GM18909 (cell line): ENCODE results near the gene ADGRL2.
"Not testable (repeated sequence)": the region's sequence is repeated elsewhere in the genome, so short reads cannot be mapped to it uniquely, and the experiment has no call there.

Experiments
- ATAC-seq: cut with Tn5 transposase; IDR thresholded peaks from one replicate; pipeline ENCODE4 v1.9.1; 2021; ENCODE audit warnings: mild to moderate bottlenecking; ENCODE audit not compliant: unreplicated experiment, poor library complexity

The ADGRL2 gene

DNA sequence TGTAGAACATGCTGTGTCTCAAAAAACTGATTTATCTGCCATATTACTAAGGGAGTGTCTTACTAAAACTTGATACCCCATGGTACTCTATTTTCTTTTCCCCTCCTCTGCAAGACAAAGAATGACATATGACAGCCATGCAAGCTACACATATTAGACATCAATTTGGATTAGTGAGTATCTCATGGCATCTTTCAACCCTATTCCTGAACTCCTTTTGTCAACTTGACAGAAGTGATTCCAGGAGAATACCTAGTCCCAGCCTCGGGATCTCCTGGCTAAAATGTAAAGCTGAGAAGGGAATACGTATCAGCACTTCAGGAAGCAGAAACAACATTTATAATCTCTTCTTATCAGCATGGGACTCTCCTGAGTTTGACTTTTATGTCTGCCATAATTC is 43.7 kb downstream of the ADGRL2 start:
- no peak for ATAC-seq

DNA sequence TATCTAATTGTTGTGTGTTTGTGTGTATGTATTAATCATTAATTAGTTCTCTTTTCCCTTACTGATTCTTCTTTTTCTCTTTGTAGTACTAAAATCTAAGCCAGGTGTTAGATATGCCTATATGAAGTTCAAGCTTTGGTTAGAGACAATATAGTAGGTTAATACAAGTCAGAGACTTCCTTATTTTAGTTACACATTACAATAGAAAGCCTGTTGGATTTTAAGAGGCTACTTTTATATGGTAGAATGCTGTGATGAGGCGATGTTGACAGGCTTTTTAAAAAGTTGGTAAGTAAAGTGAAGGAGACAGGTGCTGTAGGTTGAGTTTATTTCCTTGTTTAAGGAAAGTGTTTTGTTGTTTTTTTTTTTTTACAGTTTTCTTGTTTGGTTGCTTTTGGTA is 45.9 kb downstream of the ADGRL2 start:
- no peak for ATAC-seq

- ATAC-seq: no peak
Measured at GRCh38 chr1:81847063-81847462, 46.3 kb downstream of the ADGRL2 start.

GRCh38 chr1:81848880-81849682 is 48.3 kb downstream of the ADGRL2 start:
- ATAC-seq: no peak

DNA sequence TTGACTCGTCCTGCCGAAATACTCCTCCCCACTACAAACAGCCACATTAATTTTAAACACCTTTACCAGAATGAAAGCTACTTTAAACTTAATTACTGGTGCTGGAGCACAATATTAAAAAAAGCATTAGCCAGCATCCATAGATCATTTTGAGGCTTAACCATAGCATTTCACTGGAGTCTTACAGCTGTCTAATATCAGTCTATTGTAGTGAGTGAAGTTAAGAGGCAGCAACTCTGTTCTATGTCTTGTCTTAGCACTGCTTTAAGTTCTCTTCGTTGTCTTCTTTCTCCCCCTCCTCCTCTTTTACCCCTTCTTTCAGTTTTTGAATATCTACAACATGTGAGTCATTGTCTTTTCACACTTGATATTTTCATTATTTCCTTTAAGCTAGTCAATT is 49.3 kb downstream of the ADGRL2 start:
- no peak for ATAC-seq

DNA sequence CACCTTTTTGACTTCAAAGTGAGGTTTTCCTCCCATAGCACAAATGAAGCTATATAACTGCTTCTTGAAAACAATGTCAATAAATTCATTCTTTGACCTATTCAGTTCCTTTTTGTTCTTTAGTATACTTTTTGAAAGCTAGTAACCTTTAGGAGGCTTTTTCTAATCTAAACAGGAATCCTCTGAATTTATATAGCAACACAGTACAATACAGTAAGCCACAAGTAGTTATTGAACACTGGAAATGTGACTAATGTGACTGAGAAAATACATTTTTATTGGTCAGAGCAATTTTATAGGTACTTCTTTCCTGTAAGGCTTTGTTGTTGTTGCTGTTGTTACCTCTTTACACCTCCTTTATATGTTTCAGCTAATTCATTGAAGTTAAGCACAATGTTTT is 49.8 kb downstream of the ADGRL2 start:
- no peak for ATAC-seq

- ATAC-seq: no peak
Measured at GRCh38 chr1:81851217-81851616, 50.5 kb downstream of the ADGRL2 start.

- ATAC-seq: no peak
Measured at GRCh38 chr1:81852961-81853360, 52.2 kb downstream of the ADGRL2 start.

GRCh38 chr1:81867235-81867634 is 66.5 kb downstream of the ADGRL2 start:
- no peak for ATAC-seq

- no peak for ATAC-seq
Measured at GRCh38 chr1:81869307-81869706, 68.6 kb downstream of the ADGRL2 start.

GRCh38 chr1:81871091-81871490 is 70.4 kb downstream of the ADGRL2 start:
- not testable (repeated sequence) for ATAC-seq

DNA sequence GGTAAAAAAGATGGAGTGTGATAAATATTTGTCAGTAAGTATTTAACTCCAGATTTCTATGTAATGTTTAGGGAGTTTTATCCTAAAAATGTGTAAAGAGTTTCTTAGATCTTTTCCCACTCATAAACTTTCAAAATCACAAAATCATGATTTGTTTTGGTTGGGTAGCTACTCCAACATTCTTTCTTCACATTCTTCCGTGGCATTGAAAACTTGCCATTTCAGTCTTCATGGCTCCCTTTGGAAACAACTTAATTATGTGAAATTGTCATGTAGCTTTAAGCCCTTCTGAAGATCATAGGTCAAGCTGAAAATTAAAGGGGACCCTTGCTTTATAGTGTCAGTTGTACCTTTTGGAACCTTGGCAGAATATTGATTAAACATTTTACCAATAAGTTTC is 73.2 kb downstream of the ADGRL2 start:
- no peak for ATAC-seq

DNA sequence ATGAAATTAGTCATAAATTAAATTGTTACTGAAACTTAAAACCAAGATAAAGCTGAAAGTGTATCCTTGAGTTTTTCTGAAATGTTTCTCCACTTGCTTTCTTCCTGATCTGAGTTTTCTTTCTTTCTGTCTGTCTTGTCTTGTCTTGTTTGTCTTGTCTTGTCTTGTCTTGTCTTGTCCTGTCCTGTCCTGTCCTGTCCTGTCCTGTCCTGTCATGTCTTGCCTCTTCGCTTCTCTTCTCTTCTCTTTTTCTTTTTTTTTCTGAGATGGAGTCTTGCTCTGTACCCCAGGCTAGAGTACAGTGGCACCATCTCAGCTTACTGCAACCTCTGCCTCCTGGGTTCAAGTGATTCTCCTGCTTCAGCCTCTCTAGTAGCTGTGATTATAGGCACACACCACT is 73.7 kb downstream of the ADGRL2 start:
- no peak for ATAC-seq

DNA sequence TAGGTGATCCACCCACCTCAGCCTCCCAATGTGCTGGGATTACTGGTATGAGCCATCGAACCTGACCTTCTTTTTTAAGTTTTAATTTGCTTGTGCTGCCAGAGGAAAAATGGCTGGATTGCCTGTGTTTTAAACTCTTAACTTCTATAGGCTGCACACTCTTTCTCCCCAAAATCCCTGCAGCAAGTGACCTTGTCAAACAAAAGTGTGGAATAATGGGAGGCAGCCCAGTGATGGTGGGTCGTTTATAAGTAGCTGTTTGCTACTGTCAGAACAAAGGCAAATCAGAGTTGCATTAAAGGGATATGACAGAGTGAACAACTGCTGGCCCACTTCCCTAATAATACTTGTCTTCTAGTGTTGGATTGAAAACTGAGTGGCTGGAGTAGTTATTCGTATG is 74.2 kb downstream of the ADGRL2 start:
- no peak for ATAC-seq

DNA sequence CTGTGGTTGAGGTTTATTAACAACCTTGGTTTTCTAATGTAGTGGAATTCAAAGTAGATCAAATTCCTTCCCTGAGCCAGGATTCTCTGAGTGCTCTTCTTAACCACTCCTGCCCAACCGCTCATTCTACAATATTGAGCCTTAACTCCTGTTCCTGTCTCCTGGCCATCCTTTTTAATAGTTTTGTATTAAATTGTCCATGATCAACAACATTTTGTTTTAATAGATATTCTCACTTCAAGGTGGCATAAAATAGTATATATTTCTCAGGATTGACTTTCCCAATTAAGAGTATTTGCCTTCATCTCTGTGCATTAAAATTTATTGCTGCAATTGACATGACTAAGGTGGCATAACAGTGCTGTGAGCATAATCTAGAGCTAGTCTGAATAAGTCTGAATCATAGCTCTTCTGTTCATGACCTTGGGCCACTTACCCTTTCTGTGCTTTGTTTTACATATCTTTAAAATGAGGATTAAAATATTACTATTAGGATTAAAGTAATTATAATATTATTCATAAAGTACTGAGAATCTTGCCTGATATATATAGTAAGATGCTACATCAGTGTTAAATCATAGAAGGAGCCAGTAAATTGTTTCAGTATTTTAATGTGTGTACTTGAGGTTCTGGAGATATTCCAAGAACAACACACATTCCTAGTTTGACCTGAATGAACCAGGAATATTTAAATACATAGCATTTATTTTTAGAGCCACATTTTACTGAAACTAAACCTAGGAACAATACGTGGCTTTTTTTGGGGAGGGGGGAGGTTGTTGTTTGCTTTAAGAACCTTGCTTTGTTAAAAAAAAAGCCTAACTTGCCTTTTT is 76.4 kb downstream of the ADGRL2 start:
- no peak for ATAC-seq

DNA sequence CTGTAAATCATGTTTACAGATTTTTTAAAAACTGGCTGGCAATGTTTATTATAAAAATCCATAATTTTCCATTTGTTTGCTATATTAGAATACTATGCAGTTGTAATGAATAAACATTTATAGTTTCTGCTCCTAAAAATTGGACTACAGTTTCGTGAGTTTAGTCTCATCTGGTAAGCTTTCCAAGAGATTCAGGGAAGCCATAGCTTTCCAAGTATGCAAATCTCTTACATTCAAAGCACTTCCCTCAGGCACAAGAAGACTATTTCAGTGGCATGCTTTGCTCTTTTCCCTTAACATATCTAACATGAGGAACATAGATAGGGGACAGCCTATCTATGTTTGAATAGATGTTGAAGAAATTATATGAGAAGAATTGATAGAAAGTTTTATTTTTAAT is 77.2 kb downstream of the ADGRL2 start:
- no peak for ATAC-seq

DNA sequence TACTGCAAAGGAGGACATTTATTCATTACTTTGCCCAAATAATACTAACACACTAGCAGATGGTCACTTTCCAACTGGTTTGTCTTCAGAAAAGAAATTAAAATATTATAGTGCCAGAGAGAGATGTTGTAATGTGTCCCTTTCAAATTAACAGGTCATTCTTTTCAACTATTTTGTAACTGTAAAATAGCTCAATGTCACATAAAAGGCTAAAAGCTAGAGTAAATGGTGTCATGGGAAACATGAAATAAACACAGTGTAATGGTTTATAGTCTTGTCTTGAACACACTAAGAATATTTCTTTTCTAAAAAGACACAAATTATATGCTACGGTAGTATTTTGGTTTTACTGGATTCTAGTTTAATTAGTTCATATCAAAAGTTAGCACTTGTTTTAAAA is 77.8 kb downstream of the ADGRL2 start:
- ATAC-seq: no peak

- ATAC-seq: no peak
Measured at GRCh38 chr1:81880781-81881180, 80.0 kb downstream of the ADGRL2 start.

DNA sequence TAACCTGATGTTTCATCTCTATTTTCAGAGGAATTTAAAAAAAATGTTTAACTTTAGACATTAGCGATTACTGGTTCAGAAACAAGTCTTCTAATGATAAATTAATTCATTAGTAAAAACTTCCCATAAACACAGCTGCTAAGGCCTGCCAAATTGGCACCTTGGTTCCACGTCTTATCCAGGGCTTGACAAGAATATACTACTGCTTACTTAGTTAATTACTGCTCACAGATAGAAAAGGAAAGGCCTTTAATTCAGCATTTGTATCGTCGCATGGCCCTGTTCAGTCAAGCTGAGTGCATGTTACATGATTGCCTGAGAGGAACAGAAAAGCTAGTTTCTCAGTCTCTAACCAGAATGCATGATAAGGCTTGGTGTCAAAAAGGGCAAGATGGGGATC is 84.6 kb downstream of the ADGRL2 start:
- ATAC-seq: no peak

- ATAC-seq: not testable (repeated sequence)
Measured at GRCh38 chr1:81886292-81886691, 85.6 kb downstream of the ADGRL2 start.

GRCh38 chr1:81887421-81888144 is 86.8 kb downstream of the ADGRL2 start:
- no peak for ATAC-seq
